GM13976 (cell line): ENCODE measurements around the gene CDK11A.
A peak's percentile ranks its signal among the peaks of the same experiment; 100 is the strongest.
"Not testable (repeated sequence)": the region's sequence is repeated elsewhere in the genome, so short reads cannot be mapped to it uniquely, and the experiment has no call there.

Experiments
- DNase-seq: peaks from one replicate; pipeline ENCODE4 v3.0.0; 2012; ENCODE audit warnings: low spot score
- in situ Hi-C: fragments of 300-500 bp; cut with MboI; formaldehyde crosslinking; loops from one replicate; pipeline ENCODE4 v1.12.0; 2022; ENCODE audit warnings: low sequenced_read_pairs, mixed read lengths, inconsistent platforms; ENCODE audit not compliant: unreplicated experiment
- TF ChIP-seq, protein P1 (sequence below): IDR thresholded peaks from 2 replicates; pipeline ENCODE4 v1.5.1; 2012; ENCODE audit warnings: borderline replicate concordance, mild to moderate bottlenecking; ENCODE audit not compliant: insufficient read depth; ENCODE audit errors: extremely low read depth, missing control alignments, control extremely low read depth

CDK11A gene

DNA sequence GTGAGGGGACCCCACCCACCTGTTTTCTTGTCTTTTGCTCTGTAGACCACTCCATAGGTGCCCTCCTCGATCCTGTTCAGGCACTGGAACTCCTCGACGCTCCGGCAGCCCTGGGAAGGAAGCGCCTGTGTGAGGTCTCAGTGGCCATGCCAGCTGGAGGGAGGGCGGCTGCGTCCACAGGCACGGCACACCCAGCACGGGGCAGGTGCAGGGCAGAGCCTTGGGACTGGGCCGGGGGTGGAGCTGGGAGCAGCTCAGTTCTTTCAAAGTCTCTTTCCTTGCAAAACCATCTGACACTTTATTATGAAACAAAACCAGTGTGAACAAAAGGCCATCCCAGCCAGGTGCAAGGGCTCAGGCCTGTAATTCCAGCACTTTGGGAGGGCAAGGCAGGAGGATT, 18.5 kb downstream of the CDK11A start:
- DNase-seq, in situ Hi-C loops: not testable (repeated sequence)

DNA sequence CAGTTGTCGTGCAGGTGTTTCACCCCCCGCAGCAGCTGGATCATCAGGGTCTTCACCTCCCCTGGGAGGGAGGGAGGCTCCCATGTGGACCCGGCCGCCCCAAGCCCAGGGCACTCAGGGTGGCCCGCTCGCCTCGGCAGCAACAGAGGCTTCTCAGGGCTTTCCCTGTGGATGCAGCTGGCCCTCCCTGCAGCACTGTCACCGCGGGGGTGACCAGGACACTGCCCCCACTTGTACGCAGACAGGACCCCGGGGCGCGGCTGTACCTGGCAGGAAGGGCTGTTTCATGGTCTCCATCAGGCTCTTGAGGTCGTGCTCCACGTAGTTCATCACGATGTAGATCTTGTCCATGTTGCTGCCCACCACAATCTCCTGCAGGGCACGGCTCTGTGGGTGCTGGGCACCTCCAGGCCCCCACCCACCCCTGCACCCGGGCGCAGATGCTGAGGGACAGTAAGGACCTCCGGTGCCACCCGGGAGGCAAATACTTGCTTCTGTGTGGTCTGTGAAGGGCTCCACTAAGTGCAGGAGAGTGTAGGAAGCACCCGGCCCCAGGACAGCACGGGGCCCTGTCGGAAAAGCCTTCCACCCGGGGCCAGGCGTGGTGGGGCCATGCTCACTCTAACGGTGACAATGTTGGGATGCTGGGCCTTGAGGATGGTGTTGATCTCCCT, 19.7 kb downstream of the CDK11A start:
- DNase-seq, in situ Hi-C loops: not testable (repeated sequence)

DNA sequence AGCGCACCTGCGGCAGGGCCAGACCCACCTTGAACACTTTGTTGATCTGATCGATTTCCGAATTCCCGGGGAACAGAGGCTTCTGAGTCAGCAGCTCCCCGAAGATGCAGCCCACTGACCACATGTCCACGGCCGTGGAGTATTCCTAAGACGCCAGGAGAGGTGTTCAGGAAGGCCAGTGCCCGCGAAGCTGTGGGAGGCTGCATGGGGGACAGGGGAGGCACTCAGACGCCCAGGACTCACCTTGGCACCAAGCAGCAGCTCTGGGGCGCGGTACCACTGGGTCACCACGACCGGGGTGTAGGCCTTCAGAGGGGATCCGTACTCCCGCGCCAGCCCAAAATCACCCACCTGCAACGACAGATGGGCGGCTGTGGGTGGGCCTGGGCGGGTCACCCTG, 20.4 kb downstream of the CDK11A start:
- in situ Hi-C loops = no loop called here
- DNase-seq = no peak
- TF ChIP-seq, protein P1, sequence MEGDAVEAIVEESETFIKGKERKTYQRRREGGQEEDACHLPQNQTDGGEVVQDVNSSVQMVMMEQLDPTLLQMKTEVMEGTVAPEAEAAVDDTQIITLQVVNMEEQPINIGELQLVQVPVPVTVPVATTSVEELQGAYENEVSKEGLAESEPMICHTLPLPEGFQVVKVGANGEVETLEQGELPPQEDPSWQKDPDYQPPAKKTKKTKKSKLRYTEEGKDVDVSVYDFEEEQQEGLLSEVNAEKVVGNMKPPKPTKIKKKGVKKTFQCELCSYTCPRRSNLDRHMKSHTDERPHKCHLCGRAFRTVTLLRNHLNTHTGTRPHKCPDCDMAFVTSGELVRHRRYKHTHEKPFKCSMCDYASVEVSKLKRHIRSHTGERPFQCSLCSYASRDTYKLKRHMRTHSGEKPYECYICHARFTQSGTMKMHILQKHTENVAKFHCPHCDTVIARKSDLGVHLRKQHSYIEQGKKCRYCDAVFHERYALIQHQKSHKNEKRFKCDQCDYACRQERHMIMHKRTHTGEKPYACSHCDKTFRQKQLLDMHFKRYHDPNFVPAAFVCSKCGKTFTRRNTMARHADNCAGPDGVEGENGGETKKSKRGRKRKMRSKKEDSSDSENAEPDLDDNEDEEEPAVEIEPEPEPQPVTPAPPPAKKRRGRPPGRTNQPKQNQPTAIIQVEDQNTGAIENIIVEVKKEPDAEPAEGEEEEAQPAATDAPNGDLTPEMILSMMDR = no peak

DNA sequence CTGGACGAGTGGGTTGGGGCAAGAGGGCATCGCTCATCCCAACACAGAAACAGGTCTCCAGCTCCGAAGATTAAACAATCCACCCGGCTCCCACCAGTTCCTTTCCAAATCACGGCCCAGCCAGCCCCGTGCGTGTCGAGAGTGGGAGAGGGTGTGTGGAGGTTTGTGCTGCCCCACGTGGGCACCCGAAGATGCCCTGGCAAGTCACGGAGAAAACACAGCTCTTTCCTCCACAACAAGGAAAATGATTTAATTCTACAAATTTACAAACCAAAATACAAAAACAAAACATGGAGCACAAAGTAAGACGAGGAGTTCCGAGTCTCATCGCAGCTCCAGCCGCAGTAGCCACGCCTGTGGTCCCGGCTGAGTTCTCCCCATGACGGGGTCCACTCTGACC, 21.7 kb downstream of the CDK11A start:
- in situ Hi-C loops, DNase-seq: not testable (repeated sequence)

DNA sequence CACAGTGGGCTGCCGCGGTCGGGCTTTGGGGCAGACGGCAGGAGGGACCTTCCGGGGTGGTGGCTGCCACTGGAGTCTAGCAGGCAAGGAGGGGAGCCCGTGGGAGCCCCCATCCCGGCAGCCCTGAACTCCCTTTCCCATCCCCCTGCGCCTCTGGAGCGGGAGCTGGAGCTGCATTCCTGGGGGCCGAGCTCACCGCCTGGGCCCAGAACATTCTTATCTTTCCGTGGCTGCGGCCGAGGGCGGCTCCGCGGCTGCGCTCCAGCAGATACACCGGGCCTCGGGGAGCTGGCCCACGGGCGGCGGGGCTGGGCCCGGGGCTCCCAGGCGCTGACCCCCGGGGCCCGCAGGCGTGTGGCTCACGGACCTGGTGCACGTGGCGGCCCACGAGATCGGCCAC, 23.6 kb downstream of the CDK11A start:
- DNase-seq, in situ Hi-C loops: not testable (repeated sequence)

DNA sequence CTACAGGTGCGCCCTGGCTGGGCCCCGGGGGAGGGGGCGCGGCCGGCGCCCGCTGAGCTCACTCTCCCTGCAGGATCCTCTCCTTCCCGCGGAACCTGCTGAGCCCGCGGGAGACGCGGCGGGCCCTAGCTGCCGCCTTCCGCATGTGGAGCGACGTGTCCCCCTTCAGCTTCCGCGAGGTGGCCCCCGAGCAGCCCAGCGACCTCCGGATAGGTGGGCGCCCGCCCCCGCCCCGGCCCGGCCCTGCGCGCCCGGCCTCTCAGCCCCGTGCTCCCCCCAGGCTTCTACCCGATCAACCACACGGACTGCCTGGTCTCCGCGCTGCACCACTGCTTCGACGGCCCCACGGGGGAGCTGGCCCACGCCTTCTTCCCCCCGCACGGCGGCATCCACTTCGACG, 24.1 kb downstream of the CDK11A start:
- in situ Hi-C loops, DNase-seq: not testable (repeated sequence)

DNA sequence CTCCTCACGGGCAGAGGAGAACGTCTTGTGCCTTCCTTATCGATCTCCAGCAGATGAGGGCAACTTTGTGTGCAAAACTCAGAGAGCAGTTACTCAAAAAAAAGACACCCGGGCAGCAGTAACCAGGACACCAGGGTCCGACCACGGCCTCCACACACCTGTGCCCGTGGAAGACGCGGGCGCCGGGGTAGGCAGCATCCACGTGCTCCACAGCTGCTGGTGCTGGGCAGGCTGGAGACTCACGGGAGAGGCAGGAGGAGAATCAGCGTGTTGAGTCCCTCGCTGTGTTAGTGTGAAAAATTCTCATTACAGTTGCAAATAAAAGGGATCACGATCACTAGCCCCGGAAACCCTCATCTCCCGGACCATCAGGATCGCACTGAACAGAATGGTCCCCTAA, 25.1 kb downstream of the CDK11A start:
- in situ Hi-C loops = not testable (repeated sequence)

DNA sequence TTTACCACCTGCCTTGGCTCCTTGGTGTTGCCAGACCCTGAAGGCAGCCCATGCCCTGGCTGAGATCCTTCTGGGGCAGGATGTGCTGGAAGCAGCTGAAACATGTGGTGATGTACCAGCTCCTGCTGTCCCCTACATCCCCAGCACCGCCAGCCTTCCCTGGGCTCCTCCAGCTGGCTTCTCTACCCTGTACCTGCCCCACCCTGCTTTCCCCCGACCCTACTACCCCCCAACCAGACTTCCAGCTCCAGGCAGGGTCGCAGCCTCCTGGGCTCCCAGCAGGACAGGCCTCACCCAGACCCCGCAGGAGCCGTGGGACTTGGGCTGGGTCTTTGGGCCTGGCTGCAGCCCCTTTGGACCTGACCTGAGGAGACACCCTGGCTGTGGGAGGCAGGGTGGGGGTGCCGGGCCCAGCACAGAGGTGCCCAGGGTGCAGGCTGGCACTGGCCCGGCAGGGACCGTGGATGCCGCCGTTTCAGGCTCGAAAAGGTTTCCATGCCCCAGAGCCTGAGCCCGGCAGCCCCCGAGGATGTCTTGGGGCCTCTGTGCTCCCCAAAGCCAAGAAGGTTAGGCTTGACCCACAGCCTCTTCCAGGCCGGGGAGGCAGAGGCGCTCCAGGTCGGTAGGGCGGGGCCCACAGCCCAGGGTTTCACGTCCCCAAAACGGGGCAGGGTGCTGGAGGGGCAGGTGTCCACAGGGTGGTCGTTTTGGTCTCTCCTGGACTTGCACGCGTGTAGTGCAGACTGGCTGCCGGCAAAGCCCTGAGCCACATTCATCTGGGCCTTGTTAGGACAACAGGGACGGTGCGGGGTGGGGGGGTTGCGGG, 26.6 kb downstream of the CDK11A start:
- DNase-seq, in situ Hi-C loops: not testable (repeated sequence)

More for the DNA sequence above, 25.1 kb downstream of the CDK11A start:
- not testable (repeated sequence) for DNase-seq

DNA sequence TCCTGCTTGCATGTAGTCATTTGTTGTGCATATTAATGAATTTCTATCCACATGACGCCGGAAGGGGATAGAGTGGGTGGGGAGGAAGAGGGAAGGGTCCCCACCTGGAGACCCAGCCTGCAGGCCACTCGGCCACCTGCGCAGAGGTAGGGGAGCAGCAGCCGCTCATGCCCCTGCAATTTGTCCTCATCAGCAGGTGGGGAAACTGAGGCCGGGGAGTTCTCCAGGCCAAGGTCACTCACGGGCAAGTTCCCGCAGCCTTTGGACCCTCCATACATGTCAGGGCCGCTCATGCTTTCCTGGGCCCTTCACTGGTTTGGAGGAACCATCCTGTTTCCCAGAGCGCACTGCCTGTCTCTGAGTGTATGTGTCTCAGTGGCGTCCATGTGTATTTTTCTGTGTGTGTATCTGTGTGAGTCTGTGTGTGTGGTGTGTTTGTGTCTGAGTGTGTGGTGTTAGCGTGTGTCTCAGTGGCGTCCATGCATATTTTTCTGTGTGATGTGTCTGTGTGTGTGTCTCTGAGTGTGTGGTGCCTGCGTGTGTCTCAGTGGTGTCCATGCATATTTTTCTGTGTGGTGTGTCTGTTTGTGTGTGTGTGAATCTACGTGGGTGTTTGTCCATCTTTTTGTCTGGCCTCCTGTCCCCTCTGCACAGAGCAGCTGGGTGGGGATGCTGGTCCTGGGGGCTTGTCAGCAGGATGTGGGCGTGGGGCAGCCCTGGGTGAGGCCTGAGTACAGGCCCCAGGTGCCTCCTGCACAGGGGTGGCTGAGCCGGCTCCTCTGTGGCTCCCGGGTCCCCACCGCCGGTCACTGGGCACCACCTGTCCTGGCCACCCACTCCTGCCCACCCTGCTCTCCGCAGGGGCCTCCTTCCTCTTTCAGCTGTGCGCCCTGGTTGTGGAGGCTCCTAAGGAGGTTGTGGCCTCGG, 27.5 kb downstream of the CDK11A start:
- in situ Hi-C loops, DNase-seq: not testable (repeated sequence)

DNA sequence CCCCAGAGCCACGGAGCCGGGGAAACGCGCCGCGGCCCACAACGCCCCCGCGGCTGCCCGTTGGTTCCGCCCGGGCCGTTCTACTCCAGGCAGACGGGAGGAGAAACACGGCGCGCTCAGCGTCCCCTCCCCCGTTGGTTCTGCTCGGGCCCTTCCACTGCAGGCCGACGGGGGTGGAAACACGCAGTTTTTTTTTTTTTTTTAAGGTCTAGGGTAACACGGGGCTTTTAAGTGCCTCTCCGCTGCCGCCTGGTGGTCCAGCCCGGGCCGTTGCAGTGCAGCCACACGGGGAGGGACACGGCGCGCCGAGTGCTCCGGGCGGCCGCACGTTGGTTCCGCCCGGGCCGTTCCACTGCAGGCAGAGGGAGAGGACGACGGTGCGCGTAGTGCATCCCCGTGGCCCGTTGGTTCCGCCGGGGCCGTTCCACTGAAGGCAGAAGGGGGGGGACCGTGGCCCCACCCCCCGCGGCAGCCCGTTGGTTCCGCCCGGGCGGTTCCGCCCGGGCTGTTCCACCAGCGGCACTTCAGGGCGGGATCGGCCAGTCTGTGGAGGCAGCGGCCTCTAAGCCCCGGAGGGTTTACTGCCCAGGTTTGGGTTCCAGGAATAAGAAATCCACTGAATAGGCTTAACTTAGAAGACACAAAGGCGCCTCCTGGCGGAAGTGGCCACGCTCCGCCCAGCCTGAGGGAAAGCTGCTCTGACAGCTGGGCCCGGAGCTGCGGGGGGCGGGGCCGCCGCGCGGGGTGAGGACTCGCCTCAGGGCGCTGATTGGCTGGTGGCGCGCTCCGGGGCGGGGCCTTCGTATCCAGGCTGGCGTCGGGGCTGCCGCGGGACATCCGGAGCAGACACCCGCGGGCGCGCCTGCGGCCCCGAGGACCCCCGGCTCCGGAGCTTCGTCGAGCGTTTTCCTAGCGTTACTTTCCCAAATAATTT, 31.2 kb downstream of the CDK11A start, which contains the start of gene SLC35E2B:
Gene SLC35E2B (minus strand): TSS at position 82 of the 934 bp plus-strand sequence. CDS start 16,096 bp downstream, outside the sequence.
- peak; percentile 73 for DNase-seq
- in situ Hi-C loops = not testable (repeated sequence)

DNA sequence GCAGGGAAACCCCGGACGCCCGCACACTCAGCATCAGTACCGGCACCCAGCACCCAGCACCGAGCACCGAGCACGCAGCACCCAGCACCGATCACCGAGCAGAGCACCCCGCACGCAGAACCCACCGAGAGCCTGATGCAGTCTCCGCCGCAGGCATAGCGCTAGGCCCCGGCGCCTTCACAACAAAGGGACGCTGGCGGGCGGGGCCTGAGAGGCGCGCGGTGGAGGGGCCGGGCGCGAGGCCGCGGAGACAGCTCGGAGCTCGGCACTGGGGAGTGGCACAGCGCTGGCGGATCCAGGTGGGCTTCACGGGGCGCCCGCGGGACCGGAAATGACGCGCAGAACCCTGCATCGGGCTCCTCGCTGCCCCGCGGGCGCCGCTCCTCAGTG, 31.8 kb downstream of the CDK11A start:
- in situ Hi-C loops, DNase-seq: not testable (repeated sequence)

DNA sequence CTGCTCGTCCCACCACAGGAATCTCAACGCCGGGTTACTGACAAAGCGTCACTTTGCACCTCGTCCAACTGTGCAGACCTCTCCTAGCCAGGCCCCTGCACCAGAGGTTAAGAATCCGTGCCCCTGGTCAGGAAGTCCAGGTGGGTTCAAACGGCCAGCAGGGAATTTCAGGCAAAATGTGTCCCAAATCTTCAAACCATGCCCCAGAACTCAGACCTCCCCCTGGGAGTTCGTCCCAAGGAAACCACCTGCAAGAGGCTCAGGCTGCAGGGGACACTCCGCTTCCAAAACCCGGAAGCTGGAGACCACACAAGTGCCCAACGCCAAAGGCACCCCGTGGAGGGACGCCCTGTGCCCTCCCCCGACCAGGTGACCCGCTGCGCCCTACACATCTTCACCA, 32.7 kb downstream of the CDK11A start:
- in situ Hi-C loops = not testable (repeated sequence)

DNA sequence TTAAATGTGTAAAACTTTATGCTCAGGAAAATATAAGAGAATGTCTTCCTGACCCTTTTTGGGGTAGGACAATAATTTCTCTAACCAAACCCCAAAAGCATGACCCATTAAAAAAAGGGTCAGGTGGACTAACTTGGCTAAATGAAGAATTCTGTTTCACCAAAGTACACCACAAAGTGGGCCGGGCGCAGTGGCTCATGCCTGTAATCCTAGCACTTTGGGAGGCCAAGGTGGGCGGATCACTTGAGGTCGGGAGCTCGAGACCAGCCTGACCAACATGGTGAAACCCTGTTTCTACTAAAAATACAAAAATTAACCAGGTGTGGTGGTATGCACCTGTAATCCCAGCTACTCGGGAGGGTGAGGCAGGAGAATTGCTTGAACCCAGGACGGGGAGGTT, 34.6 kb downstream of the CDK11A start:
- in situ Hi-C loops, DNase-seq: not testable (repeated sequence)

More for the DNA sequence above, 32.7 kb downstream of the CDK11A start:
- not testable (repeated sequence) for DNase-seq
